Transverse colon (tissue), 4 donors: ENCODE data around the gene POLD4.

Source experiments
- EP300 ChIP-seq: sonication (generic); formaldehyde crosslinking; IDR thresholded peaks from one replicate; pipeline ENCODE4 v1.6.1; 2017; ENCODE audit warnings: antibody characterized with exemption, low read depth
- POLR2A ChIP-seq: fragments of 450-650 bp; IDR thresholded peaks from one replicate; pipeline ENCODE4 v1.6.1; 2016; ENCODE audit warnings: antibody characterized with exemption, mild to moderate bottlenecking, moderate library complexity
- POLR2AphosphoS5 ChIP-seq, 3 donors: sonication (generic); formaldehyde crosslinking; IDR thresholded peaks; one replicate each; pipeline ENCODE4 v1.6.1; 2016; ENCODE audit warnings: antibody characterized with exemption in 3 of 3
- TF ChIP-seq, protein P1 (sequence below), 5 experiments: fragments of 200-600 bp in 3 of 5; fragments of 450-650 bp in 2 of 5; sonication (generic) in 3 of 5; IDR thresholded peaks; 1 replicate in 2 of 5; 2 replicates in 3 of 5; pipeline ENCODE4 v1.5.1; 2016 to 2017; ENCODE audit warnings: antibody characterized with exemption in 5 of 5, inconsistent platforms in 3 of 5, mild to moderate bottlenecking in 2 of 5, moderate library complexity in 1 of 5

DNA sequence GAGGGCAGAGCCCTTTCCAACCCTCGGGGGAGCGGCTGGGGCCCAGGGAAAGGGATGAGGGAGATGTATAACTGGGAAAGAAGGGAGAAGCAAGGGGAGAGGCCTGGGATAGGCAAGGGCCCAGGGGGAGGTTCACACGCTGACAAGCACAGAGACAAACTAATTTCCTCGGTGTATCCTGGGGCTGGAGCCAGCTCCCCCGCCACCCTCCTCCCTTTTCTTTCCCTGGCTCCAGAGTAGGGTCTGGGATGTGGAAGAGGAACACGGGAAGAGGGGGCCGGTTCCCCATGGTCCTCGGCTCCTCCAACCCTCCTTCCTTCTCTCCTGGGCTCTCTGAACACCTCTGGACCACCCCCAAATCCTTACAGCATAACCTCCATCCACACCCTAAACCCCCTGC, 13.2 kb upstream of the POLD4 start:
- TF ChIP-seq, protein P1, sequence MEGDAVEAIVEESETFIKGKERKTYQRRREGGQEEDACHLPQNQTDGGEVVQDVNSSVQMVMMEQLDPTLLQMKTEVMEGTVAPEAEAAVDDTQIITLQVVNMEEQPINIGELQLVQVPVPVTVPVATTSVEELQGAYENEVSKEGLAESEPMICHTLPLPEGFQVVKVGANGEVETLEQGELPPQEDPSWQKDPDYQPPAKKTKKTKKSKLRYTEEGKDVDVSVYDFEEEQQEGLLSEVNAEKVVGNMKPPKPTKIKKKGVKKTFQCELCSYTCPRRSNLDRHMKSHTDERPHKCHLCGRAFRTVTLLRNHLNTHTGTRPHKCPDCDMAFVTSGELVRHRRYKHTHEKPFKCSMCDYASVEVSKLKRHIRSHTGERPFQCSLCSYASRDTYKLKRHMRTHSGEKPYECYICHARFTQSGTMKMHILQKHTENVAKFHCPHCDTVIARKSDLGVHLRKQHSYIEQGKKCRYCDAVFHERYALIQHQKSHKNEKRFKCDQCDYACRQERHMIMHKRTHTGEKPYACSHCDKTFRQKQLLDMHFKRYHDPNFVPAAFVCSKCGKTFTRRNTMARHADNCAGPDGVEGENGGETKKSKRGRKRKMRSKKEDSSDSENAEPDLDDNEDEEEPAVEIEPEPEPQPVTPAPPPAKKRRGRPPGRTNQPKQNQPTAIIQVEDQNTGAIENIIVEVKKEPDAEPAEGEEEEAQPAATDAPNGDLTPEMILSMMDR (IDR thresholded peaks at IDR 0.05): no peak
- TF ChIP-seq POLR2A (no peak), EP300 (no peak), POLR2AphosphoS5 (IDR thresholded peaks at IDR 0.05) (no peak)
